ENCODE results near the gene PRKAR1B.

GRCh38 chr7:582081-582835 lies 144.8 kb downstream of the PRKAR1B start:
- TF ChIP-seq CTCF (IDR thresholded peaks at IDR 0.05; ENCODE audit: low read length) (no peak), EZH2 (IDR thresholded peaks at IDR 0.05; ENCODE audit: borderline replicate concordance, low read length) (no peak)

Data from OCI-LY1 (cell line).